ENCODE measurements around the gene GMPR.
A peak's percentile ranks its signal among the peaks of the same experiment; 100 is the strongest.

Gene GMPR

DNA sequence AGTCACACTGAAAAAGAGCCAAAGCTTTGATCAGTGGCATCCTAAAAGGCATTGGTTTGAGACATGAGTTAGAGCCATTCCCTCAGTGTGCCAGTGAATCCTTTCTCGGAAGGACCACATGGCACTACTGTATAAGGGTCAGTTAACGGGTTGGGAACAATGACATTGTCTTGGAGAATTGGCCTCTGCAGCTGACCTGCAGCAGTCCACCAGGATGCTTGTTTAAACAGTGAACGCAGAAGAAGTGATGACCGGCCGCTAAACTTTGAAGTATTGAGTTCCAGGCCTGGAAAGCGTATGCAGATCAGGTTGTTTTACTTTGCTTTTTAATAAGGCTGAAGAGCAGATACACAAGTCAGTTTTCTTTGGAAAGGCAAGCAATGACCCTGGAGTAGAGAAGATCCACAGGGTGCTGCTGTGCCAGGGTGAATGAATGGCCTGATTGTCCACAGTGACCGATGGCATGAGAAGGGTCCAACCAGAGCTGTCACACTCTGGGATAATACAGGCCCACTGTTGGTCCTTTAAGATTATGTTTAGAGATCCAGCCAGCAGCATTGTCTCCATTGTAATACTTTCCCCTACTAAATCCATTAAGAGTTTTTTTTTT is 57.8 kb downstream of the GMPR start:
- DNase-seq (ENCODE audit: low read depth, low spot score): no peak

GRCh38 chr6:16299861-16300260 is 61.5 kb downstream of the GMPR start:
- DNase-seq (ENCODE audit: low read depth, low spot score): no peak

DNA sequence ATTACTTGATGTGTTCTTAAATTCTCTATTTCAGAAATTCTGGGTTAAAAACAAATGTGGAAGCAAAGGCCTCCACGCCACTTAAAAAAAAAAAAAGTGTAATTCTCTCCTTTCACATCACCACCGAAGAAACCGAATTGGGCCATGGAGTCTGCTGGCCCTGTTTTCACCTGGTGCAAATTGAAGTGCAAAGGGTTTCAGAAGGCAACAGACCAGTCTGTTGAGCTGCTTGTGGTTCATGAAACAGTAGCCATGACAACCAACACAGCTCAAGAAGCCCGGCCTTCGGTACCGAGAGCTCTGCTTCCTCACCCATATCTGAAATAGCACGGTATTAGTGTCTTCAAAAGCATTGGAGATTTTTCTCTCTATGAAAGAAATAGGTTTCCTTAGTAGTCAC is 63.1 kb downstream of the GMPR start:
- no peak for DNase-seq (ENCODE audit: low read depth, low spot score)

DNA sequence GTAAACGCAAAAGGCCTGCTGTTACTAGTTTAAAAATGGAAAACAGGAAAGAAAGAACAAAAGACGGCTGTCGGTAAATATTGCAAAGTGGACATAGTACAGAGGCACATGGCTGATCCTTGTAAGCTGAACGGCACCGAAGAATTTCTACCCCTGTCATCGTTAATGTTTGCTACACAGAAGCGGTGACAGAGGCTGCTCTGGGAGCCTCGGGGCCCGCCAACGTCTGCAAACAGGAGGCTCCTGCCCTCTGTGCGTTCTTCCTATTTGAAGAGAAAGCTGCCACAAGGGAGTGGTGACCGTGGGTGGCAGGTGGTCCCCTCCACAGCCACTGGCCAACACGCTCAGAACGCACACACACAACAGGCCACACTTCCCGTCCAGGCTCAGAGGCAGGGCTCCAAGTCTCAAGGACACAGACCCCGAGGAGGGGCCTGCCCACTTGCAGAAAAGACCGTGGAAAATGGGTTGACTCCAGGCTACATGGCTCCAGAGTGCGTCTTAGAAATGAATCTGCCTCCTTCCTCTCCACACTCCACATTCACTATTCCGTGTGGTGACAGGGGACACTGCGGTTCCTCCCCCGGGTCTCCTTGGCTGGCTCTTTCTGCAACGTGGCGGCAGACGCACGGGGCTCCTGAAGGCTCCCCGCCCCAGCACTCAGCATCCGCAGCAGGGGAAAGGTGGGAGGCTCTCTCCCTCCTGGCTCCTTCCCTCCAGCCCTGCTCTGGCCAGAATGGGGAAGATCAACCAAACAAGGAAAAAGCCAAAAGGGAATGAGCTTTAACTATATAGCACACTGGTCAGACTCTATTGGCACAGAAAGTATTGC is 64.5 kb downstream of the GMPR start:
- DNase-seq (ENCODE audit: low read depth, low spot score): no peak

DNA sequence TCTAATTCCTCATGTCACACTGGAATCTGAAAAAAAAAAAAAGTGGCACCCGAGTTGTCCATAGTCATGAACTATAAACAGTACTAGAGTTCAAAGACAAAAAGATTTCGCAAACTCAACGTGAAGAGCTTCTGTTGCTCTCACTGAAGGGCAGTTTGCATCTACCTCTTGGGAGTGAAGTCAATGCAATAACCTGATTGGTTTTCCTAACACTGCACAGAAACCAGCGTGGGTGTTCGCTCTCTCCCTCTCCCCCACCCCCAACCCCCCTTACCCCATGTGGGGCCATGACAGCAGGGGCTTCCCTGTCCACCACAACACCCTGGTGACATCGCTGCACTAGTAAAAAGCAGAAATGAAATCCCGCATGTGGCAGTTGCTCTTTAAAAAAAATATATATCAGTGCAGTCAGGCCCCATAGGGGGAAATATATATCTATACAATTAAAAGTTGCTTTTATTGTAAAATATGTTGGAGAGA is 66.9 kb downstream of the GMPR start:
- no peak for DNase-seq (ENCODE audit: low read depth, low spot score)

- no peak for DNase-seq (ENCODE audit: low read depth, low spot score)
Measured at GRCh38 chr6:16305788-16306187, 67.4 kb downstream of the GMPR start.

DNA sequence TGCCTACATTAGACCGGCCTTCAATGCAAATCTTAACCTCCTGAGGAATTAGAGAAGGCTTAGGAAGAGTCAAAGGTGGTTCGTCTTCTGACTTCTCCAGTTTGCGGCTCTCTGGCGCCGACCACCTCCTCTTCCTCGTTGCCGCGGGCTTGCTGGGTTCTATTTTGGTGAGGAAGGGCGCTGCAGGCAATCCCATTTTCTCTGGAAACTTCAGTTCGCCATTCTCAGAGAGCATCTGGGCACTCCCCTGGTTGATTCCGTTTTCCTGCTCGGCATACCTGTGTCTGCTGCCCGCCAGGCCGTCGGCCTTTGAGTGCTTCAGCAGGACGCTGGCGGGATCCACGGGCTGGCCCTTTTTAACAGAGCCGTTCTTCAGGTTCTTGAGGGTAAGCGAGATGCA is 67.9 kb downstream of the GMPR start:
- no peak for DNase-seq (ENCODE audit: low read depth, low spot score)

DNA sequence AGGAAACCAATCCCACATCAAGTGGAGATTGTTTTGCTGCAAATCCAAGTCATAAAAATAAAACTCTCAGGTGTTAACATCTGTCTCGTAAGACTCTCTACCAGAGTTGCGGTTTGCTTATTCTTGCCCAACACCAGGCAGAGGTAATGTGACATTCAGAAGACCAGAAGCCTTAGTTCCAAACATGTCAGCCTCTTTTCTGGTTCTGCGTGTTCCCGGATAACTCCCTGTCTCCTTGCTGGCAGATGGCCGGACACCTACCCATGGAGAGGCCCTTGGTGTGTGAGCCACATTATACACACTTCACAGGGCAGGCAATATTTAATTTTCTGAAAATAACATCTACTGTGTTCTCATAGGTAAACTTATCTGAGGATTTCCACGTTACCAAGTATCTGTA is 73.4 kb downstream of the GMPR start:
- no peak for DNase-seq (ENCODE audit: low read depth, low spot score)

DNA sequence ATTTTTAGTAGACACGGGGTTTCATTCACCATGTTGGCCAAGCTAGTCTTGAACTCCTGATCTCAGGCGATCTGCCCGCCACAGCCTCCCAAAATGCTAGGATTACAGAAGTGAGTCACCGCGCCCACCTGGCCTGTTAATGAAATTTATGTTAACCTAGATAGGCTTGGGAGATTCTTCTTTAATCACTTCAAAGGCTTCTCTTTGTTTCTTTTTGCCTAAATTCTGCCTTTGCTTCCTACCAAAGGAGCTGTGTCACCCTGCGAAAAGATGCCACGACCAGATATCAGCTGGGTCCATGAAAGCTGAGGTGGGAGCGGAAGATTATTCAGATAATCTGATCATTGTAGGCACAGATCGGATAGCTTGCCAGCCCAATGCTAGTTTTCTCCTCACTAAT is 75.3 kb downstream of the GMPR start:
- DNase-seq (ENCODE audit: low read depth, low spot score): no peak

DNA sequence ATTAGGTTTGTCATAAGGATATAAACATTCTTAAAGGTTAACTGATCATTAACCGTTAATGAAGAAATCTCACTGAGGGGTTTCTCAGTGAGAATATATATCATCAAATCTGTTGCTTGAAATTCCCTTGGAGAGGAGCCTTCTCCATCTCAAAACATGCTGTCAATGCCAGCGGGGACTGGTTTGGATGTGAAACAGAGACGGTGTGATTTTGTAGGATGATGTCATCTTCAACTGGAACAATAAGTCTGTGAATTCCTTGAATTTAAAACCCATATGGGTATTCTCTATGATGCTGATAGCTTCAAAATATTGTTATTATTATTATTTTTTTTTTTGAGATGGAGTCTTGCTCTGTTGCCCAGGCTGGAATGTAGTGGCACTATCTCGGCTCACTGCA is 75.9 kb downstream of the GMPR start:
- DNase-seq (ENCODE audit: low read depth, low spot score): no peak

DNA sequence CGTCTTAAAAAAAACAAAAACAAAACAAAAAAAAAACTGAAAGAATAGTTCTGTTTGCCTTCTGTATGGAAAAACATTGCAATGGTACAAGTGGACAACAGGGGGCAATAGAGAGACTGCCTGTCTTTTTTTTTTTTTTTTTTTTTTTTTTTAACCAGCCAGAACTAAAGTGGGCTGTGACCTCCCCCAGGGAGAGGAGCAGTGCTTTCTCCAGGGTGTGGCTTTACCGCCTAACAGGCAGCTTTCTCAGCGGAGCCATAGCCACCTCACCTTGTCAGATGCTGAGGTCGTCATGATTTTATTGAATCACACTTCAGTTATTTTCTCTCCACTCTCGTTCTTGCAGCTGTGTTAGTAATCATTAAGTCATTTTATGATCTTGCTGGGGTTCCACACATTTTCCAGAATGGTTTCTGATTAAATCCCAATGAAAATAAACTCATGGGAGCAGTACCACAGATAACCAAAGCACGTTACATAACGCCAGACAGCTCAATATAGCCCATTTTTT is 78.4 kb downstream of the GMPR start:
- DNase-seq (ENCODE audit: low read depth, low spot score): peak; percentile 42

- peak; percentile 76 for DNase-seq (ENCODE audit: low read depth, low spot score)
Measured at GRCh38 chr6:16318538-16318937, 80.2 kb downstream of the GMPR start.

DNA sequence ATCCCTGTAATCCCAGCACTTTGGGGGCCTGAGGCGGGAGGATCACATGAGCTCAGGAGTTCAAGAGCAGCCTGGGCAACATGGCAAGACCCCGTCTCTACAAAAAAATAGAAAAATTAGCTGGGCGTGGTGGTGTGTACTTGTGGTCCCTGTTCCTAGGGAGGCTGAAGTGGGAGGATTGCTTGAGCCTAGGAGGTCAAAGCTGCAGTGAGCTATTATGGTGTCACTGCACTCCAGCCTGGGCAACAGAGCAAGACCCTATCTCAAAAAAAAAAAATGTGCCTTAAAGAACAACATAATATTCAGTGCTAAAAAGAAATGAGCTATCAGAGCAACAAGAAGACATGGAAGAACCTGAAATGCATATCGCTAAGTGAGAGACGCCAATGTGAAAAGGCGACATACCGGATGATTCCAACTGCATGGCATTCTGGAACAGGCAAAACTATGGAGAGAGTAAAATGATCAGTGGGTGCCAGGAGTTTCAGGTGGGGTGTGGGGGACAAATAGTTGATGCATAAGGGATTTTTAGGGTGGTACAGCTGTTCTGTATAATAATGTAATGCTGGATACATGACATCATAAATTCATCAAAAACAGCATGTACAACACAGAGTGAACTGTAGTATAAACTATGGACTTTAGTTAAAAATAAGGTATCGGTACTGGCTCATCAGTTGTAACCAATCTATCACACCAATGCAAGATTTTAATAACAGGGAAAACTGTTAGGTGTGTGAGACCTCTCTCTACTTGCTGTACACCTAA is 80.8 kb downstream of the GMPR start:
- DNase-seq (ENCODE audit: low read depth, low spot score): no peak

- peak; percentile 96 for DNase-seq (ENCODE audit: low read depth, low spot score)
Measured at GRCh38 chr6:16319813-16320532, 81.6 kb downstream of the GMPR start.

GRCh38 chr6:16320533-16321340 is 82.3 kb downstream of the GMPR start:
- no peak for DNase-seq (ENCODE audit: low read depth, low spot score)

DNA sequence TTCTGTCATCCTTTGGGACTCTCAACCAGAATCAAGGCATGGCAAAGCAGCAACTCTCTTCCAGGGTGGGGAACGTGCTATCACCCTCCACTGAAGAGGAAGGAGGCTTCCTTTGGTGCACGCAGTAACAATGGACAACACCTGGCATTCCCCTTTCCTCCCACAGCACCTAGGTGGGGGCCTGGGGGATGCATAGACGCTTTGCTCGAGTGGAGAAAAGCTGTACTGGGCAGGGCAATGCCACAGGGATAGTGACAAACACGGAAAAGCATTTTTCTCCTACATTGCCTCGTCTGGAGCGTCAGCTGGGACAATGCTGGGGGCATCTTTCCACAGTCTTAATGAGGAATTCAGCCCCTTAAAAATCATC is 82.9 kb downstream of the GMPR start:
- no peak for DNase-seq (ENCODE audit: low read depth, low spot score)

- DNase-seq (ENCODE audit: low read depth, low spot score): no peak
Measured at GRCh38 chr6:16321826-16322225, 83.4 kb downstream of the GMPR start.

- peak; percentile 89 for DNase-seq (ENCODE audit: low read depth, low spot score)
Measured at GRCh38 chr6:16322666-16323312, 84.4 kb downstream of the GMPR start.

GRCh38 chr6:16324184-16324583 is 85.8 kb downstream of the GMPR start:
- no peak for DNase-seq (ENCODE audit: low read depth, low spot score)

- peak; percentile 50 for DNase-seq (ENCODE audit: low read depth, low spot score)
Measured at GRCh38 chr6:16324606-16325225, 86.3 kb downstream of the GMPR start.
